ENCODE results near the gene POLR2C. TPM values are rescaled to one million over a fixed set of nuclear protein-coding genes. Genes with fewer than 3 reads are reported as not detected.
A peak's percentile ranks its signal among the peaks of the same experiment; 100 is the strongest.

The POLR2C gene
- total RNA-seq, 4 donors from 2014 or later = 80.0 to 141 (median 100.0) TPM

DNA sequence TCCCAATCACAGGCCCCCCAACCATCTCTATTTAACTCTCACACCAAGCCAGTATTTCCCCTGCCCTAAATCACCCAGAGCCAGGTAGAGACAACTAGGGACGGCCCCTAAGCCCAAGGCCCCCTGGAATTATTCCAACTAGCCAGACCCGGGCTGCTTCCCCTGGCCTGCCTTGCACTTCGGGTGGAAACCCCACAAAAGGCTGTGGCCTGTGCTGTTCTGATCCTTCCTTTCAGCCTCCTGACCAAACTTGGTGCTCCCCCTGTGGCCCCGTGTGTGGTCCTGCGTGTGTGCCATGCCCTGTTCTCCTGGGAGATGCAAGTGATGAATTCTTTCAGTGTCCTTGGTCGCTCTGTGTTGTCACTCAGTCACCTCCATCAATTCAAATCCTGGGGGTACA is 43.0 kb upstream of the POLR2C start:
- Histone ChIP-seq H3K27me3 (no peaks in the 10 kb centered on the region), H3K36me3 (no peaks in the 10 kb centered on the region), H3K9me3 (no peaks in the 10 kb centered on the region), H3K27ac (peak overlapping the region in 2 of 4 donors; percentile 43 to 70), H3K4me3 (no peak overlapping the region), H3K4me1 (peaks cover 0 to 51% (median 29%) of the 10 kb centered on the region in 3 donors)
- TF ChIP-seq POLR2AphosphoS5 (IDR thresholded peaks at IDR 0.05) (no peak), POLR2A (IDR thresholded peaks at IDR 0.05) (no peak), EP300 (IDR thresholded peaks at IDR 0.05) (no peak)
- TF ChIP-seq, protein P1, sequence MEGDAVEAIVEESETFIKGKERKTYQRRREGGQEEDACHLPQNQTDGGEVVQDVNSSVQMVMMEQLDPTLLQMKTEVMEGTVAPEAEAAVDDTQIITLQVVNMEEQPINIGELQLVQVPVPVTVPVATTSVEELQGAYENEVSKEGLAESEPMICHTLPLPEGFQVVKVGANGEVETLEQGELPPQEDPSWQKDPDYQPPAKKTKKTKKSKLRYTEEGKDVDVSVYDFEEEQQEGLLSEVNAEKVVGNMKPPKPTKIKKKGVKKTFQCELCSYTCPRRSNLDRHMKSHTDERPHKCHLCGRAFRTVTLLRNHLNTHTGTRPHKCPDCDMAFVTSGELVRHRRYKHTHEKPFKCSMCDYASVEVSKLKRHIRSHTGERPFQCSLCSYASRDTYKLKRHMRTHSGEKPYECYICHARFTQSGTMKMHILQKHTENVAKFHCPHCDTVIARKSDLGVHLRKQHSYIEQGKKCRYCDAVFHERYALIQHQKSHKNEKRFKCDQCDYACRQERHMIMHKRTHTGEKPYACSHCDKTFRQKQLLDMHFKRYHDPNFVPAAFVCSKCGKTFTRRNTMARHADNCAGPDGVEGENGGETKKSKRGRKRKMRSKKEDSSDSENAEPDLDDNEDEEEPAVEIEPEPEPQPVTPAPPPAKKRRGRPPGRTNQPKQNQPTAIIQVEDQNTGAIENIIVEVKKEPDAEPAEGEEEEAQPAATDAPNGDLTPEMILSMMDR (IDR thresholded peaks at IDR 0.05) = no peak
- 69% methylated on average over 6 of the region's 6 CpGs; no CpG with 5 or more reads in 1 of the 2 donors for WGBS, 2 donors (ENCODE audit: low coverage in 1 of 2)
- ATAC-seq = no peak

GRCh38 chr16:57422026-57422944 is 40.2 kb upstream of the POLR2C start:
- H3K4me3 ChIP-seq = no peak overlapping the region
- peak overlapping the region in 3 of 4 donors; percentile 17 to 59 (median 22) for H3K27ac ChIP-seq
- no peaks in the 10 kb centered on the region for H3K27me3 ChIP-seq
- TF ChIP-seq POLR2AphosphoS5 (IDR thresholded peaks at IDR 0.05) = no peak
- TF ChIP-seq POLR2A (IDR thresholded peaks at IDR 0.05) = no peak
- no peak for TF ChIP-seq EP300 (IDR thresholded peaks at IDR 0.05)
- TF ChIP-seq, protein P1 (IDR thresholded peaks at IDR 0.05) = peak; percentile 50 to 80 (median 68)
- H3K36me3 ChIP-seq = peaks cover 0 to 11% of the 10 kb centered on the region in 2 donors
- peaks cover 0 to 46% (median 21%) of the 10 kb centered on the region in 3 donors for H3K4me1 ChIP-seq
- 2 to 30% methylated on average over 7 to 10 of the region's 10 CpGs for WGBS, 2 donors (ENCODE audit: low coverage in 1 of 2)
- ATAC-seq = peak; percentile 67
- H3K9me3 ChIP-seq = no peaks in the 10 kb centered on the region

DNA sequence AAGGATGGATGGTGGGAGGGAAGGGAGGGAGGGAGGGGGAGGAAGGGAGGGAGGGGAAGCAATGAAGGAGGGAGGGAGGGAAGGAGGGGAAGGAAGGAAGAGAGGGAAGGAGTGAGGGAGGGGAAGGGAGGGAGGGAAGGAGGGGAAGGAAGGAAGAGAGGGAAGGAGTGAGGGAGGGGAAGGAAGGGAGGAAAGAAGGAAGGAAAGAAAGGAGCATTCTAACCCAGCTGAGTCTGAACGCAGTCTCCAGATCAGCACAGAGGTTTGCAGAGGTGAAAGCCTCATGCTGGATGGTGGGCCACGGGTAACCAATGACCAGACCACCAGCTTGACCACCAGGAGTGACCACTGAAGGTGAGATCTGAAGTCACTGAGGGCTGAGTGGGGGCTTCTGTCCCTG is 39.3 kb upstream of the POLR2C start:
- 63 to 66% methylated on average over 2 of the region's 2 CpGs for WGBS, 2 donors (ENCODE audit: low coverage in 1 of 2)
- ATAC-seq = no peak
- Histone ChIP-seq H3K27ac (peak overlapping the region in 2 of 4 donors; percentile 8 to 59), H3K4me3 (no peak overlapping the region), H3K4me1 (peaks cover 0 to 38% (median 17%) of the 10 kb centered on the region in 3 donors), H3K27me3 (no peaks in the 10 kb centered on the region), H3K36me3 (peaks cover 0 to 20% of the 10 kb centered on the region in 2 donors), H3K9me3 (no peaks in the 10 kb centered on the region)
- TF ChIP-seq POLR2A (IDR thresholded peaks at IDR 0.05) (no peak), EP300 (IDR thresholded peaks at IDR 0.05) (no peak), POLR2AphosphoS5 (IDR thresholded peaks at IDR 0.05) (no peak)
- TF ChIP-seq, protein P1 (IDR thresholded peaks at IDR 0.05) = no peak

- peak; percentile 44 for ATAC-seq
- no peaks in the 10 kb centered on the region for H3K9me3 ChIP-seq
- no peak for TF ChIP-seq EP300 (IDR thresholded peaks at IDR 0.05)
- TF ChIP-seq, protein P1 (IDR thresholded peaks at IDR 0.05) = no peak
- no peak for TF ChIP-seq POLR2AphosphoS5 (IDR thresholded peaks at IDR 0.05)
- no peak for TF ChIP-seq POLR2A (IDR thresholded peaks at IDR 0.05)
- no peaks in the 10 kb centered on the region for H3K27me3 ChIP-seq
- no peak overlapping the region for H3K27ac ChIP-seq
- peaks cover 0 to 34% of the 10 kb centered on the region in 2 donors for H3K36me3 ChIP-seq
- peaks cover 0 to 23% (median 10%) of the 10 kb centered on the region in 3 donors for H3K4me1 ChIP-seq
- H3K4me3 ChIP-seq = no peak overlapping the region
- WGBS, 2 donors (ENCODE audit: low coverage in 1 of 2) = 48 to 67% methylated on average over 1 to 3 of the region's 3 CpGs
Observed at GRCh38 chr16:57424583-57424982, 37.9 kb upstream of the POLR2C start.

Data from gastroesophageal sphincter (tissue), 4 donors.